NCI-H2196 treated with DMSO at 0.1 percent for 48 hours (cell line): ENCODE results near the gene RPRD1A.
"Not testable (repeated sequence)": the region's sequence is repeated elsewhere in the genome, so short reads cannot be mapped to it uniquely, and the experiment has no call there.

Experiments
- DNase-seq: peaks from one replicate; lab custom pipeline; 2025; ENCODE audit not compliant: unreplicated experiment; lab: John Stamatoyannopoulos, UW

The RPRD1A gene

DNA sequence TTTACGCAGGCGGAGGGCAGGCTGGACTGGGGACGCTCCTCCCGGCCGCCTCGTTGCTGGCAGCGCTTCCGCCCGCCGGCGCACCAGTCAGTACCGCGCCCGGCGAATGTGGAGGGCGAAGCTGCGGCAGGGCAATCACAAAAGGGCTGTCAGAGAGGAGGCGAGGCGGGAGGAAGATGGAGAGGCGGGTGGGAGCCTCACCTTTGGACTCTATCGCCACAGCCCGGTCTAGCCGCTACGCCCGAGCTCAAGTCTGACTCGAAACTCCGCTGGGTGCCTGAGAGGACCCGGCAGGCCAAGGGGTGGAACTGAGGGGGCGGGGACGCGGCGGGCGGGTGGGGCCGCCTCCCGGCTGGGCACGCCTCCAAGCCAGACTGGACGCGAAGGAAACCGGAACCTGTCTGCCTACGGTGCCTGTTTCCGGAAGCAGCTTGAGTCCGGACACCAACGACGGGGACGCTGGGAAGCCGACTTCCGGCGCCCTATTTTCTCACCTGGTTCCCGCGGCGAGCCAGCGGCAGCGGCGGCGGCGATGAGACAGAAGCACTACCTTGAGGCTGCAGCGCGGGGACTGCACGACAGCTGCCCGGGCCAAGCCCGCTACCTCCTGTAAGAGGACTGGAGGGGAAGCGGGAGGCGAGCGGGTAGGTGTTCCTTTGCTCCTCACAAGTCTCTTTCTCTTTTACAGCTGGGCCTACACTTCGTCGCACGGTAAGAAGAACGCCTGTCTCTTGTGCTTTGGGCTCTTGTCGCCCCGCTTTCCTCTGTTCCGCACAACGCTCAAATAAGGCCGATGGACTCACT is 95.0 kb downstream of the RPRD1A start, which contains the start of gene RMP24:
Gene RMP24, plus strand, starts transcription at position 483 of the 804 bp plus-strand sequence.
- peak; percentile 56 for DNase-seq

DNA sequence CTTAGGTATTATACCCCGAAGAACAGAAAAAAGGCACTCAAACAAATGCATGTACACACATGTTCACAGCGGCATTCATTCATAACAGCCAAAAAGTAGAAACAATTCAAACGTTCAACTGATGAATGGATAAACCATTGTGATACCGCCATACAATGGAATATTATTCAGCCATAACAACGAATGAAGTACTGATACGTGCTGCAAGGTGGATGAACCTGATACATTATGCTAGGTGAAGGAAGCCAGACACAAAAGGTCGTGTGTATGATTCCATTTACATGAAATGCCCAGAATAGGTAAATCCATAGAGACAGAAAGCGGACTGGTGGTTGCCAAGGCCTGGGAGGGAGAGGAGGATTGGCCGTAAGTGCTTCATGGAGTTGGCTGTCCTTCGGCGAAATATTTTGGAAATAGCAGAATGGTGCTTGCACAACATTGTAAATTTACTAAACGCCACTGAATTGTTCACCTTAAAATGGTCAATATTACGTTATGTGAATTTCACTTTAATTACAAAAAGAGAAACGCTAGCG is 95.6 kb downstream of the RPRD1A start:
- DNase-seq: no peak

DNA sequence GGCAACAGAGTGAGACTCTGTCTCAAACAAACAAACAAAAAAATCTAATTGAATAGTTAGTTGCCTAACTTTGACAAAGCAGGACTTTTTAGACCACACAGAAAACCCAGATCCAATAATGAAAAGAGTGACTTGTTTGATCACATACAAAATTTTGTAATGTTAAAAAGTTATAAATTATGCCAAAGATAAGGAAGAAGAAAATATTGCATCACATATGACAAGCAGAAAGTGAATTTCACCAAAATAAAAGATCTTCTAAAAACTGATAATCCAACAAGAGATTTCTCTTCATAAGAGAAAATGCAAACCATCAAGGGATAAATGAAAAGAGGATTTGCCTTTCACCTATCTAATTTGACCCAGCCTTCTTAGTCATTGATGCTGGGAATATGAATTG is 97.7 kb downstream of the RPRD1A start:
- no peak for DNase-seq

DNA sequence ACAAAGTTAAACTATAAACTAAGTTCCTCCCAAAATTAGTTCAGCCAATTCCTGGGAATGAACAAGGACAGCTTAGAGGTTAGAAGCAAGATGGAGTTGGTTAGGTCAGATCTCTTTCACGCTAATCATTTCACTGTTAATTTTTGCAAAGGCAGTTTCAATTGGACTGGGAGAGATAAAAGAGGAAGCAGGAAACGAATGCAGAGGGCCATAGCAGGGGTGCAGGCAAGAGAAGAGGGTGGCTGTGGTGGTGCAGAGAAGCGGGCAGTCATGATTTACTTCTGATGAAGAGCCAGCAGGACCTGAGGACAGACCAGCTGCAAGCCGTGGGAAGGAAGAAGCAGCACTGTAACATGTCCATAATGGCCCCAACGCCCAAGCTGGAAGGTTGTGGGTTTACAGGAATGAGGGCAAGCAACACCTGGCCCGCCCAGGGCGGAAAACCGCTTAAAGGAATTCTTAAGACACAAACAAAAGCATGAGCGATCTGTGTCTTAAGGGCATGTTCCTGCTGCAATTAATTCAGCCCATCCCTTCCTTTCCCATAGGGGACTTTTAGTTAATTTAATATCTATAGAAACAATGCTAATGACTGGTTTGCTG is 99.0 kb downstream of the RPRD1A start:
- DNase-seq: no peak

DNA sequence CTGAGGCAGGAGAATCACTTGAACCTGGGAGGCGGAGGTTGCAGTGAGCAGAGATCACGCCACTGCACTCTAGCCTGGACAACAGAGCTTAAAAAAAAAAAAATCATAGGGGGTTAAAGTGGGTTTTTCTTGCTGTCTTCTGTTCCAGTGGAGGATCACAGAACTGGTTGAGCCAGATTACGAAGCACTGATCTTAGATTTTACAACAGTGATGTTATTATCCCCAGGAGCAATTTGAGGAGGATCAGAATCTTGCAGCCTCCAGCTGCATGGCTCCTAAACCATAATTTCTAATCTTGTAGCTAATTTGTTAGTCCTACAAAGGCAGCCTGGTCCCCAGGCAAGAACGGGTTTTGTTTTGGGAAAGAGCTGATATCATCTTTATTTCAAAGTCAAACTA is 99.5 kb downstream of the RPRD1A start:
- DNase-seq: not testable (repeated sequence)

DNA sequence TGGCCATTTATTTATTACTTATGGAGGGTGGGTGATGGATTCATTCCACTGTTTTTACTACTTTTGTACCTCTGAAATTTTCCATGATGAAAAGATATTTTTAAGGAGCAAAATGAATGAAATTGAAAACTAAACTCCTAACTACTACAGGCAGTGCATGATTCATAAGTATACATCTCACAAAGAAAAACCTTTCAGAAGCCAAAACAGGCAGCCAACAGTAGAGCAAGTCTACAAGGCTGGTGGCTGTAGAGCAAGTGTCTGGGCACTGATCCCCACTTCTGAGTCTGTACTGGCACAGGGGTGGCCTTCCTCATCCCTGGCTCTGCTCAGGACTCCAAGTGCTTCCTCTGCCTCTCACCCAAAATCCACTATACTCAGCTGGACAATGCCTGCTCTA is 103.0 kb downstream of the RPRD1A start:
- no peak for DNase-seq

DNA sequence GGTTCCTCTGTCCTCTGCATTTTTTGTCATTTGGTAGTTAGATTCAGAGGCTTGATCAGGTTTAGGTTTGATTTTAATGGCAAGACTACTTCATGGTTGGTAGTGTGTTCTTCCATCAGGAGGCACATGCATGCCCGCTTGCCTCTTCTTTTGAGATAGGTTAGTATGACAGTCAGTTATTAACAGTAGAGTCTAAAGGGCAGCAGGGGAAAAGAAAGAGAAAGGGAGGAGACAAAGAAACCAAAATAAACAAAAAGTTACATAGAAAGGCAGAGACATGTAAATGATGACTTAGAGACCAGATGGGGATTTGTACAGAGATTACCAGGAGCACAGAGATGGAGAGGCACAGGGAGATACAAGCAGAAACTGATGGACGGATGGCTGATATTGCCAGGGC is 105.0 kb downstream of the RPRD1A start:
- no peak for DNase-seq

DNA sequence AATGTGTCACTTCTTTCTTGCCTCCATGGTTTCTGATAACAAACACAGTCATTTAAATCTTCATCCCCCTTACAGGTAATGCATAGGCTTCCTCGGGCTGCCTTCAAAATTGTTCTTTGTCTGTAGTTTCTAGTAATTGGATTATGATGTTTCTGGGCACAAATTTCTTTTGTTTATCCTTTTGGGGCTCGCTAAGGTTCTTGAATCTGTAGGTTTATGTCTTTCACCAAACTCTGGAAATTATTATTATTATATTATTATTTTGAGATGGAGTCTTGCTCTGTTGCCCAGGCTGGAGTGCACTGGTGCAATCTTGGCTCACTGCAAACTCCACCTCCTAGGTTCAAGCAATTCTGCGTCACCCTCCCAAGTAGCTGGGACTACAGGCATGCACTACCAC is 111.1 kb downstream of the RPRD1A start:
- no peak for DNase-seq

DNA sequence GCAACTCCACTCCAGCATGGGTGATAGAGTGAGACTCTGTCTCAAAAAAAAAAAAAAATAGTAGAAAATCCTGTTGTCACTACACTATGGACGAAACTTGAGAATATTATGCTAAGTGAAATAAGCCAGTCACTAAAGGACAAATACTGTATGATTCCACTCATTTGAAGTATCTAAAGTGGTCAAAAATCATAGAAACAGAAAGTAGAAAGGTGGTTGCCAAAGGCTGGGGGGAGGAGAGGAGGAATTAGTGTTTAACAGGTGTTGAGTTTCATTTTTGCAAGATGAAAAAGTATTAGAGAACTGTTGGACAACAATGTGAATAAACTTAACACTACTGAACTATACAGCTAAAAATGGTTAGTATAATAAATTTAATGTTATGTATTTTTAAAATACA is 113.7 kb downstream of the RPRD1A start:
- no peak for DNase-seq

DNA sequence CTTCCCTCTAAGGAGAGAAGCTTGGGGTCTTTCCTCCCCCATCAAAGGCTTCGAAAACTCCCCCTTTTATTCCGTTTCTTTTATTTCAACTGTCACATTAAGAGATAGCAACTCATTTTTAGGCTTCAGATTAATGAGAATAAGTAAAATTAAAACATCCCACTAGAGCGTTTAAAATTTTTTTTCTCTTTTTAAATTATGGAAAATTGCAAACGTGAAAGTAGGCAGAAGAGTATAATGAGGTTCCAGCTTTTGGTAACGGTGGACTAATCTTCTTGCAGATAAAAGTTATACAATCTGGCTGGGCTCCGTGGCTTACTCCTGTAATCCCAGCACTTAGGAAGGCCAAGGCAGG is 116.8 kb downstream of the RPRD1A start:
- DNase-seq: no peak

DNA sequence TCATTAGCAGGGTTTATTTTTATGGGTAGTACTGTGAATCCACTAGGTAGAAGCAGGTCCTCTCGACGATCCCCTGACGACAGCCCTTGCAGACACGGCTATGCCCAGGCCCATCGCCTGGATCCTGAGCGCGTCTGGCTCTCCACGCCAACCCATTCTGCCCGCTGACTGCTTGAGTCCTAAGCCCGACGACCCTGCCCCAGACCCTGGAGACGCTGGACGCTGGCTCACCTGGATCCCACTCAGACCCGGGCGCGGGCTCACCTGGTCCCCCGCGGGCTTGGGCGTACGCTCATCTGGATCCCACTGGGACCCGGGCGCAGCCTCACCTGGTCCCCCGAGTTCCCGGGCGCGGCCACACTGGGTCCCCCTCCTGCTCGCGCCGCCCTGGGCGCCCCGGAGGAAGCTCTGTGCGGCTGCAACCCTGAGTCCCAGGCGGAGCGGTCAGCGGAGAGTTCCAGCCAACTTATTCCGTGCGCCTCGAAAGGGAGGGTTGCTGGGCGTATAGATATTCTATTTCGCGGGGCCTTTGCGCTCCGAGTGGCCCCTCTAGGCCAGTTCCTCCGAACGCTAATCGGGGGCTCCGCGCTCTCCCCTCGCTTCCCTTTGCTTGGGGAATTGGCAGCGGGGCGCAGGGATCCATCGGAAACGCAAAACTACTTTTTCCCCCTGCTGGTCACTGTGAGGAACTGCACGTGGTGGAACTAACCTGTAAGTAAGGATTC is 117.3 kb downstream of the RPRD1A start:
- DNase-seq: peak; percentile 5

DNA sequence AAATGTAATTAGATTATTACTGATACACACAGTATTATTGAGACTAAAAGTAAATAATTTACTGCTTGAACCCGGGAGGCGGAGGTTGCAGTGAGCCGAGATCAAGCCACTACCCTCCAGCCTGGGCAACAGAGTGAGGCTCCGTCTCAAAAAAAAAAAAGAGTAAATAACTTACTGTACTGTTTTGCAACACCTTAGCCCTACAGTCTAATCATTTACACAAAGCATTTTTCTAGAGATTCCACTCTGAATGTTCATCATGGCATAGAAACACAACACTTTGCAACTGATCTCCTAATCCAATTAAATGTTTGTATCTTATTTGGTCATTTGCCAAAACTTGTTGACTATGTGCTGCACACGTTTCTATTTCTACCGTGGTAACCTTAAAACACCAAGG is 118.3 kb downstream of the RPRD1A start:
- no peak for DNase-seq

DNA sequence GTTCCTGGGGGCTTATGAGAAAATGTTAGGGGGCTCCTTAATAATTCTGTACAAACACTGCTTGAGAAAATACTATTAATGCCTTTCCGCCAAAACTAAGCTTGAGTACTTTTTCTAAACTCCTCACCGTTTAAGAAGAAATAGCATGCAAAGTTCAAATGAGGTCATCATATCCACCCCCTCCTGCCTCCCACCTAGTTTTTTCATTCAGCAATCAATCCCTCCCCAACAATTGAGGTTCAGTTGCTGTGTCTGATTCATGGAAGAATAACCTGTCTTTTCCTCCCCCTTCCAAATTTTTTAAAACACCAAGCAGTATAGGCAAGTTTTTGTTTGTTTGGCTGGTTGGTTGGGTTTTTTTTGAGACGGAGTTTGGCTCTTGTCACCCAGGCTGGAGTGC is 119.3 kb downstream of the RPRD1A start:
- no peak for DNase-seq

DNA sequence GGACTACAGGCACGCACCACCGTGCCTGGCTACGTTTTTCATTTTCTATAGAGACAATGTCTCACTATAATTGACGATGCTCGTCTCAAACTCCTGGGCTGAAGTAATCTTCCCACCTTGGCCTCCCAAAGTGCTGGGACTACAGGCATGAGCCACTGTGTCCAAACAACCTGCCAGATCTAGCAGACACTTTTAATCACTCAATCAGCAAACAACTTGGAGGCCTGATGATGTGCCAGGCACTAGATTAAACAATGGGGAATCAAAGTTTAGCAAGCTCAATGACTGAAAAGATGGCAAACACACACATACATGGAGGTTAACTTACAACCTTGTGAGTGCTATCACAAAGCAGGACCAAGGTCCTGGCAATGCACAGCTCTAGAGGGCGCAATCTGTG is 124.7 kb downstream of the RPRD1A start:
- DNase-seq: no peak

DNA sequence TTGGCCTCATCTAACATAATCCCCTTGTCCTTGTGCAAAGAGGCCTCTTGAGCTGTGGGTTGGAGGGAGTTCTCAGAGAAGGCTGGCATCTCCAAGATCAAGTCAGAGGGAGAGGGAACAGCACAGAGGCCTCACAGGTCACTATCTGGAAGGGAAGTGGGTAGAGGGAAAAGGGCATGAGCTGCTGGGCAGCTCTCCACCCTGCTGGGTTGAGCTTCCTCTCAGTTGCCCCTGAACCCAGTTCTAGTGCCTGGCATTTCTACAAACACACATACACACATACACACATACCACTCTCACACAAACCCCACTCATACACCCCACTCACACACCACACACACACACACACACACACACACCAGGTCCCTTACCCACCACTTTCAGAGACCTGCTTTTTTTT is 125.2 kb downstream of the RPRD1A start:
- DNase-seq: no peak

DNA sequence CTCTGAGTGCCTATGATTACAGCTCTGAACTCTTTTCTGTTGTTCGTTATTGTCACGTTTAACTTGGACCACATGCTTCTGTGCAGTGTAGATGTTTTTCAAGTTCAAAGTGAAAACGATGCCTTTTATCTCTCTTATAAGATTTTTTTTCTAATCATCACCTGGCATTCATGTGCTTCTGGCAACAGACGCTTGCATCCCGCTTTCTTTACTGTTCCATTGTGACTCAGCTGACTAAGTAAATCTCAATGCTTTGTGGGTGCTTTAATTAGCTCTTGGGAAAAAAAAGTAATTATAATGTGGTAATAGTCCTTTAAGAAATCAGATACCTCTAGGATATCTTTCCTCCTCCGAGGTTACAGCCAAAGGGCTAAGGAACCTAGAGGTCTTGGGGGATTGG is 126.1 kb downstream of the RPRD1A start:
- no peak for DNase-seq
